ENCODE data around the gene DOCK7.

DNA sequence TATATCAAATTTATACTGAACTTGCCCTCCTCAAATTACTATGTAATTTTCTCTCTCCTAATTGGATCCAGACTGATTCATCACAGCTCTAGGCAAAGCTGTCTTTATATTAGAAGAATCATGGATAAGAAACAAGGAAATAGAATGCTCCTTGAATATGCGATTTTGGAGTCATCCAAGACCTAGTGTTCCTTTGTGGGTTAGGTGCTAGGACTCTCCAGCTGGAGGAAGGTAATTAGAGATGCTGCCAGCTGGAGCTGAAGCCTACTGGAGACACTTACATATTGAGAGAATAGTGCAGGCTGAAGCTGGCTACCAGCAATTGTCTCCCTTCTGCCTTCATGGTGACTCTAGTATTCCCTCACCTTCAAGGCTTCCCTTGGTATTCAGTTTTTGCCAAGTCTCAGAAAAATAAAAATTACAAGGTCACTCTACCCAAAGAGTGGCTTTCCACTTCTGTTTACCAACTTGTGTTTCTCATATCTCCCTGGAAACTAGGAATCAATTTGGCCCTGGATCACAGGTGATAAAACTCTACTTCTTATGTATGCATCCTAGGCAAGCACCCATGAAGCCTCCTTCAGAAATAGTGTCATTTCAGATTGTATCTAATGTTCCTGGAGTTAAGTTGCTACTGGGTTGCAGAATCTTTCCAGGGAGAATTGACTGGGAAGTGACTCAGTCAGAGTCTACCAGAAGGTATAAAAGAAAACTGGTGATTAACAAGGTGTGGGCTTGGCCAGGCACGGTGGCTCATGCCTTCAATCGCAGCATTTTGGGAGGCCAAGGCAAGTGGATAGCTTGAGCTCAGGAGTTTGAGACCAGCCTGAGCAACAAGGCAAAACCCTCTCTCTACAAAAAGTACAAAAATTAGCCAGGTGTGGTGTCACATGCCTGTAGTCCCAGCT is 24.4 kb upstream of the DOCK7 start:
- TF ChIP-seq, protein P1, sequence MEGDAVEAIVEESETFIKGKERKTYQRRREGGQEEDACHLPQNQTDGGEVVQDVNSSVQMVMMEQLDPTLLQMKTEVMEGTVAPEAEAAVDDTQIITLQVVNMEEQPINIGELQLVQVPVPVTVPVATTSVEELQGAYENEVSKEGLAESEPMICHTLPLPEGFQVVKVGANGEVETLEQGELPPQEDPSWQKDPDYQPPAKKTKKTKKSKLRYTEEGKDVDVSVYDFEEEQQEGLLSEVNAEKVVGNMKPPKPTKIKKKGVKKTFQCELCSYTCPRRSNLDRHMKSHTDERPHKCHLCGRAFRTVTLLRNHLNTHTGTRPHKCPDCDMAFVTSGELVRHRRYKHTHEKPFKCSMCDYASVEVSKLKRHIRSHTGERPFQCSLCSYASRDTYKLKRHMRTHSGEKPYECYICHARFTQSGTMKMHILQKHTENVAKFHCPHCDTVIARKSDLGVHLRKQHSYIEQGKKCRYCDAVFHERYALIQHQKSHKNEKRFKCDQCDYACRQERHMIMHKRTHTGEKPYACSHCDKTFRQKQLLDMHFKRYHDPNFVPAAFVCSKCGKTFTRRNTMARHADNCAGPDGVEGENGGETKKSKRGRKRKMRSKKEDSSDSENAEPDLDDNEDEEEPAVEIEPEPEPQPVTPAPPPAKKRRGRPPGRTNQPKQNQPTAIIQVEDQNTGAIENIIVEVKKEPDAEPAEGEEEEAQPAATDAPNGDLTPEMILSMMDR (conservative IDR thresholded peaks at IDR 0.05 in 1 of 2, IDR thresholded peaks at IDR 0.05 in 1 of 2; ENCODE audit: extremely low read depth in 1 of 2, insufficient read depth in 1 of 2, low read depth in 1 of 2, low read length in 2 of 2): no peak
- TF ChIP-seq EZH2 (IDR thresholded peaks at IDR 0.05; ENCODE audit: borderline replicate concordance, low read length): no peak

Measured in mammary epithelial cell (primary cell).